Kidney (tissue), 14 donors: ENCODE results near the gene PCIF1. TPM values are rescaled to one million over a fixed set of nuclear protein-coding genes. Genes with fewer than 3 reads are reported as not detected.
A peak's percentile ranks its signal among the peaks of the same experiment; 100 is the strongest.

ENCODE experiments used
- DNase-seq, 5 donors: peaks; one replicate each; pipeline ENCODE4 v3.0.0-alpha.2; 2013 to 2020
- FAIRE-seq: peaks from 2 replicates; lab custom pipeline; 2012; peaks lifted over from hg19 to GRCh38; lab: Jason Lieb, UNC
- H3K27ac ChIP-seq, 2 donors: one replicate each; pipeline ENCODE4 v1.7.0; 2013; ENCODE audit warnings: low read depth in 2 of 2, low read length in 2 of 2, inconsistent platforms in 1 of 2
- H3K27me3 ChIP-seq: one replicate; pipeline ENCODE4 v1.7.1; 2013; ENCODE audit warnings: low read length, inconsistent platforms; ENCODE audit not compliant: control insufficient read depth, insufficient read depth
- H3K36me3 ChIP-seq, 3 donors: one replicate each; pipeline versions ENCODE4 v1.7.0 to v1.7.1; 2013; ENCODE audit warnings: low read length in 3 of 3, control low read depth in 1 of 3, inconsistent platforms in 1 of 3; ENCODE audit not compliant: insufficient read depth in 3 of 3, control insufficient read depth in 2 of 3
- H3K4me1 ChIP-seq, 3 donors: one replicate each; pipeline versions ENCODE4 v1.7.0 to v1.7.1; 2013; ENCODE audit warnings: low read length in 3 of 3, inconsistent platforms in 1 of 3, low read depth in 1 of 3; ENCODE audit not compliant: control insufficient read depth in 2 of 3, insufficient read depth in 2 of 3
- H3K4me3 ChIP-seq, 3 donors: one replicate each; pipeline versions ENCODE4 v1.7.0 to v1.8.1; 2013; ENCODE audit warnings: low read length in 3 of 3, control low read depth in 1 of 3, inconsistent platforms in 1 of 3
- H3K9ac ChIP-seq, 3 donors: one replicate each; pipeline versions ENCODE4 v1.7.0 to v1.7.1; 2013; ENCODE audit warnings: low read length in 3 of 3, control low read depth in 1 of 3, inconsistent platforms in 1 of 3
- H3K9me3 ChIP-seq, 3 donors: one replicate each; pipeline versions ENCODE4 v1.7.0 to v1.7.1; 2013; ENCODE audit warnings: low read length in 3 of 3, control low read depth in 1 of 3, inconsistent platforms in 1 of 3; ENCODE audit not compliant: control insufficient read depth in 2 of 3, insufficient read depth in 1 of 3
- CTCF ChIP-seq: IDR thresholded peaks from 3 replicates; pipeline ENCODE4 v1.5.1; 2012; ENCODE audit warnings: mild to moderate bottlenecking, moderate library complexity, borderline replicate concordance; ENCODE audit not compliant: insufficient read depth; ENCODE audit errors: extremely low read depth
- intact Hi-C: fragments of 100-400 bp; cut with DNase I; formaldehyde crosslinking; loops from one replicate; pipeline ENCODE4 v1.11.1; 2022
- polyA plus RNA-seq: library from polyadenylated mRNA; stranded (reverse); fragments of 350-450 nt; fragmentation: Illumina TruSeq; extraction: RNeasy Lipid Tissue Mini Kit (QIAGEN cat#74804); gene quantifications from one replicate; pipeline ENCODE4 v1.2.3, GENCODE V29; 2014; ENCODE audit warnings: low read depth, low replicate concordance; ENCODE audit not compliant: insufficient read depth
- total RNA-seq: library from RNA; stranded (reverse); fragmentation: NEBNext Ultra II Directional; extraction: Animal tissue kit (Norgen Biotek cat#: 25700); gene quantifications from one replicate; pipeline ENCODE4 v1.2.1, GENCODE V29; 2021
- donor health status: control.
- donor health status: control.
- donor health status: control.
- donor health status: control.
- donor health status: control.
- donor health status: DM: yes; HTN: yes; CAD: no.
- donor health status: Normal renal cell carcinoma (clear cell type).

The PCIF1 gene
- total and polyA plus RNA-seq, 2 donors from 2014 or later: 27.4 to 43.1 TPM

GRCh38 chr20:45902199-45902701 is 32.2 kb upstream of the PCIF1 start:
- no peaks in the 10 kb centered on the region for H3K27me3 ChIP-seq
- H3K9me3 ChIP-seq: no peaks in the 10 kb centered on the region
- FAIRE-seq (no peak), DNase-seq (peak in 1 of 5 donors; percentile 70)
- no peaks in the 10 kb centered on the region for H3K4me1 ChIP-seq
- H3K9ac ChIP-seq: no peak overlapping the region
- H3K27ac ChIP-seq: no peak overlapping the region
- H3K36me3 ChIP-seq: peaks cover 5 to 12% (median 7%) of the 10 kb centered on the region in 3 donors
- no peak for TF ChIP-seq CTCF
- no peak overlapping the region for H3K4me3 ChIP-seq
- intact Hi-C loops: no loop called here

- H3K9ac ChIP-seq: no peak overlapping the region
- no peak for FAIRE-seq
- intact Hi-C loops: no loop called here
- H3K27ac ChIP-seq: no peak overlapping the region
- H3K9me3 ChIP-seq: no peaks in the 10 kb centered on the region
- H3K4me3 ChIP-seq: no peak overlapping the region
- peak in 1 of 5 donors; percentile 70 for DNase-seq
- no peak for TF ChIP-seq CTCF
- no peaks in the 10 kb centered on the region for H3K4me1 ChIP-seq
- H3K27me3 ChIP-seq: no peaks in the 10 kb centered on the region
- no peaks in the 10 kb centered on the region for H3K36me3 ChIP-seq
These were observed 29.6 kb upstream of the PCIF1 start for GRCh38 chr20:45904583-45905504.

GRCh38 chr20:45905505-45906079 is 28.9 kb upstream of the PCIF1 start:
- Histone ChIP-seq H3K27me3 (no peaks in the 10 kb centered on the region), H3K4me1 (no peaks in the 10 kb centered on the region), H3K4me3 (no peak overlapping the region), H3K9me3 (no peaks in the 10 kb centered on the region), H3K36me3 (no peaks in the 10 kb centered on the region), H3K27ac (no peak overlapping the region), H3K9ac (no peak overlapping the region)
- intact Hi-C loops: no loop called here
- TF ChIP-seq CTCF: no peak
- FAIRE-seq (no peak), DNase-seq (peak in 1 of 5 donors; percentile 54)
